Colonic mucosa (tissue), 4 donors: ENCODE results near the gene PCDHGB4. TPM values are rescaled to one million over a fixed set of nuclear protein-coding genes. Genes with fewer than 3 reads are reported as not detected.
"Not testable (repeated sequence)": the region's sequence is repeated elsewhere in the genome, so short reads cannot be mapped to it uniquely, and the experiment has no call there.

Experiments used
- DNase-seq: peaks from one replicate; pipeline ENCODE4 v3.0.0-alpha.2; 2020
- H3K27ac ChIP-seq: fragments of 200-600 bp; one replicate; pipeline ENCODE4 v1.8.0; 2021
- H3K27me3 ChIP-seq: fragments of 200-600 bp; one replicate; pipeline ENCODE4 v1.8.0; 2021
- H3K36me3 ChIP-seq: fragments of 200-600 bp; one replicate; pipeline ENCODE4 v1.8.0; 2021
- H3K4me1 ChIP-seq: fragments of 200-600 bp; one replicate; pipeline ENCODE4 v1.8.0; 2021; ENCODE audit warnings: mild to moderate bottlenecking
- H3K4me3 ChIP-seq: fragments of 200-600 bp; one replicate; pipeline ENCODE4 v1.8.0; 2021
- H3K9ac ChIP-seq, 2 donors: one replicate each; pipeline ENCODE4 v1.7.0; 2013; ENCODE audit warnings: control low read depth in 2 of 2, low read depth in 2 of 2, low read length in 2 of 2
- H3K9me3 ChIP-seq: fragments of 200-600 bp; one replicate; pipeline ENCODE4 v1.8.0; 2021
- CTCF ChIP-seq: fragments of 200-600 bp; IDR thresholded peaks from one replicate; pipeline ENCODE4 v1.8.0; 2022; ENCODE audit warnings: antibody characterized with exemption, mild to moderate bottlenecking
- intact Hi-C: fragments of 100-400 bp; cut with DNase I; formaldehyde crosslinking; loops from one replicate; pipeline ENCODE4 v1.14.1; 2022
- total RNA-seq, 2 donors: library from RNA; stranded (reverse); fragmentation: NEBNext Ultra II Directional in 1 of 2; extraction: Animal tissue kit (Norgen Biotek cat#: 25700) in 1 of 2; gene quantifications; one replicate each; pipeline ENCODE4 v1.2.1, GENCODE V29; 2021
- donor health status: healthy.
- donor health status: DM: no; HTN: no; CAD: no.
- donor health status: DM: no; HTN: no; CAD: no.

The PCDHGB4 gene
- total RNA-seq, 2 donors from 2014 or later, result 0.69 to 0.96 TPM

GRCh38 chr5:141397756-141398551 lies 10.5 kb downstream of the PCDHGB4 start, which contains the start of gene PCDHGB5:
PCDHGB5 (plus strand) TSS chr5:141397947; CDS start chr5:141398128, 181 bp downstream.
- intact Hi-C loops, H3K4me3 ChIP-seq, H3K27ac ChIP-seq, H3K9ac ChIP-seq, H3K9me3 ChIP-seq, H3K36me3 ChIP-seq, H3K4me1 ChIP-seq, H3K27me3 ChIP-seq: not testable (repeated sequence)
- peak; percentile 52 for TF ChIP-seq CTCF
- peak; percentile 40 for DNase-seq

GRCh38 chr5:141398608-141399007 lies 11.1 kb downstream of the PCDHGB4 start:
- no peaks in the 10 kb centered on the region for H3K9me3 ChIP-seq
- no peaks in the 10 kb centered on the region for H3K27me3 ChIP-seq
- H3K4me3 ChIP-seq, result no peak overlapping the region
- no peak overlapping the region for H3K9ac ChIP-seq
- no peaks in the 10 kb centered on the region for H3K36me3 ChIP-seq
- DNase-seq, result no peak
- H3K4me1 ChIP-seq, result no peaks in the 10 kb centered on the region
- TF ChIP-seq CTCF, result no peak
- no peak overlapping the region for H3K27ac ChIP-seq
- intact Hi-C loops, result no loop called here

DNA sequence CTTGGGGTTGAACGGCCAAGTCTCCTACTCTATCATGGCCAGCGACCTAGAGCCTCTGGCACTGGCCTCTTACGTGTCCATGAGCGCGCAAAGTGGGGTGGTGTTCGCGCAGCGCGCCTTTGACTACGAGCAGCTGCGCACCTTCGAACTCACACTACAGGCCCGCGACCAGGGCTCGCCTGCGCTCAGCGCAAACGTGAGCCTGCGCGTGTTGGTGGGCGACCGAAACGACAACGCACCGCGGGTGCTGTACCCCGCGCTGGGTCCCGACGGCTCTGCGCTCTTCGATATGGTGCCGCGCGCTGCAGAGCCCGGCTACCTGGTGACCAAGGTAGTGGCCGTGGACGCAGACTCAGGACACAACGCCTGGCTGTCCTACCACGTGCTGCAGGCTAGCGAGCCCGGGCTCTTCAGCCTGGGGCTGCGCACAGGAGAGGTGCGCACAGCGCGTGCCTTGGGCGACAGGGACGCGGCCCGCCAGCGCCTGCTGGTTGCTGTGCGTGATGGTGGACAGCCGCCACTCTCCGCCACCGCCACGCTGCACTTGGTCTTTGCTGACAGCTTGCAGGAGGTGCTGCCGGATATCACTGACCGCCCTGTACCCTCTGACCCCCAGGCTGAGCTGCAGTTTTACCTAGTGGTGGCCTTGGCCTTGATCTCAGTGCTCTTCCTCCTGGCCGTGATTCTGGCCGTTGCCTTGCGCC lies 12.2 kb downstream of the PCDHGB4 start:
- H3K9ac ChIP-seq, result no peak overlapping the region
- H3K36me3 ChIP-seq, result no peaks in the 10 kb centered on the region
- H3K4me1 ChIP-seq, result no peaks in the 10 kb centered on the region
- no peaks in the 10 kb centered on the region for H3K9me3 ChIP-seq
- no peak for DNase-seq
- no peaks in the 10 kb centered on the region for H3K27me3 ChIP-seq
- intact Hi-C loops, result no loop called here
- no peak overlapping the region for H3K27ac ChIP-seq
- TF ChIP-seq CTCF, result no peak
- no peak overlapping the region for H3K4me3 ChIP-seq

DNA sequence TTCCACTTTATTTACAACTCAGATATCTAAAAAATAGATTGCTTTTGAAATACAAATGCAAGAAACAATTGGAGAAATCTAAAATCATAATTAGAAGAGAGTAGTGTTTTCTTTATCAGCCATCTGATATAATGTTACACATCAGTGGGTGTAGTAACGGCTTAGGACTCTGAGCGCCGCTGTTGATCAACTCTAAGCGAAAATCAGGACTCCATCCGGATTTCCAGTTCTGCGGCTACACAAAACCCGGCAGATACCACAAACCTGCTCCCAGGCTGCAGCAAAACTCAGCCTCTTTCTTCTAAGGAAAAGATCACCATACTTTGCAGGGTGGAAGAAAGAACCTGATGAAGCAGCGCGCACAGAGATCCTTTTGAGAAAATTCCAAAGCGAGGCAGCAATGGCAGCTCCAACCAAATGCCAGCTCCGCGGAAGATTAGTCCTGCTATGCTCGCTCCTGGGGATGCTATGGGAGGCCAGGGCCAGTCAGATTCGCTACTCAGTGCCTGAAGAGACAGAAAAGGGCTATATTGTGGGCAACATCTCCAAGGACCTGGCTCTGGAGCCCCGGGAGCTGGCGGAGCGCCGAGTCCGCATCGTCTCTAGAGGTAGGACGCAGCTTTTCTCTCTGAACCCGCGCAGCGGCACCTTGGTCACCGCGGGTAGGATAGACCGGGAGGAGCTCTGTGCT lies 15.2 kb downstream of the PCDHGB4 start, which contains the start of gene PCDHGA9:
Gene PCDHGA9, plus strand, starts transcription at position 226 of the 691 bp plus-strand sequence. Its CDS starts 175 bp downstream, at position 401.
- Histone ChIP-seq H3K9me3 (no peaks in the 10 kb centered on the region), H3K27ac (no peak within 1 kb of the TSS), H3K9ac (no peak within 1 kb of the TSS), H3K36me3 (no peaks in the 10 kb centered on the region), H3K4me3 (no peak within 1 kb of the TSS), H3K4me1 (no peaks in the 10 kb centered on the region), H3K27me3 (no peaks in the 10 kb centered on the region)
- no peak for TF ChIP-seq CTCF
- DNase-seq, result no peak
- intact Hi-C loops, result no loop called here

DNA sequence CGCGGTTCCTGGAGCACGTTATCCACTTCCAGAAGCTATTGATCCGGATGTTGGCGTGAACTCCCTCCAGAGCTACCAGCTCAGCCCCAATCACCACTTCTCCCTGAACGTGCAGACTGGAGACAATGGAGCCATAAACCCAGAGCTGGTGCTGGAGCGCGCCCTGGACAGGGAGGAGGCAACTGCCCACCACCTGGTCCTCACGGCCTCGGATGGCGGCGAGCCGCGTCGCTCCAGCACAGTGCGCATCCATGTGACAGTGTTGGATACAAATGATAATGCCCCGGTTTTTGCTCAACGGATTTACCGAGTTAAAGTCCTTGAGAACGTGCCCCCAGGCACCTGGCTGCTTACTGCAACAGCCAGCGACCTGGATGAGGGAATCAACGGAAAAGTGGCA lies 15.9 kb downstream of the PCDHGB4 start:
- H3K9me3 ChIP-seq, result no peaks in the 10 kb centered on the region
- no peak overlapping the region for H3K27ac ChIP-seq
- no peak overlapping the region for H3K4me3 ChIP-seq
- no peak for DNase-seq
- no peak for TF ChIP-seq CTCF
- intact Hi-C loops, result no loop called here
- H3K27me3 ChIP-seq, result no peaks in the 10 kb centered on the region
- H3K4me1 ChIP-seq, result no peaks in the 10 kb centered on the region
- H3K36me3 ChIP-seq, result no peaks in the 10 kb centered on the region
- H3K9ac ChIP-seq, result no peak overlapping the region

DNA sequence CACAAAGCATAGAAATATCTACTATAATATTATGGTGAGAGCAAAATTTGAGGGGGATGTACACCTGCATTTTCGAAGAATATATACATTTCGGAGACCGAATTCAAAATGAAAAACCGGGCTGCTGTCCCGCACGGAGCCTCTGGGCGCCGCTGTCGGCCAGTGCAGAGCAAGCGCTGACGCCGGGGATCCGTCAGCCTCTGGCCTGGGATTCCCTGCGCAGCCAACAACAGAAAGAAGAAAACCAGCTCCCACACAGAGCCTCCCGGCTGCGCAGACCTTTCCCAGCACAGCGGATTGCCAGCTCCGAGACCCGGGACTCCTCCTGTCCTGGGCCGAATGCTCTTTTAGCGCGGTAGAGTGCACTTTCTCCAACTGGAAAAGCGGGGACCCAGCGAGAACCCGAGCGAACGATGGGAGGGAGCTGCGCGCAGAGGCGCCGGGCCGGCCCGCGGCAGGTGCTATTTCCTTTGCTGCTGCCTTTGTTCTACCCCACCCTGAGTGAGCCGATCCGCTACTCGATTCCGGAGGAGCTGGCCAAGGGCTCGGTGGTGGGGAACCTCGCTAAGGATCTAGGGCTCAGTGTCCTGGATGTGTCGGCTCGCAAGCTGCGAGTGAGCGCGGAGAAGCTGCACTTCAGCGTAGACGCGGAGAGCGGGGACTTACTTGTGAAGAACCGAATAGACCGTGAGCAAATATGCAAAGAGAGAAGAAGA lies 20.4 kb downstream of the PCDHGB4 start, which contains the start of gene PCDHGB6:
Gene PCDHGB6, plus strand, starts transcription at position 232 of the 716 bp plus-strand sequence. Its CDS starts 182 bp downstream, at position 414.
- intact Hi-C loops, H3K27ac ChIP-seq, H3K9me3 ChIP-seq, H3K4me3 ChIP-seq, H3K4me1 ChIP-seq, H3K27me3 ChIP-seq, H3K36me3 ChIP-seq, H3K9ac ChIP-seq: not testable (repeated sequence)
- DNase-seq, result peak; percentile 38
